Upper lobe of left lung (tissue), 4 donors: ENCODE measurements around the gene CDCA5.

Experiments used
- EP300 ChIP-seq, 4 donors: sonication (generic); formaldehyde crosslinking; IDR thresholded peaks; one replicate each; pipeline ENCODE4 v1.5.1; 2017; ENCODE audit warnings: antibody characterized with exemption in 4 of 4, control low read depth in 2 of 4
- POLR2A ChIP-seq, 4 donors: fragments of 450-650 bp; IDR thresholded peaks; one replicate each; pipeline ENCODE4 v1.5.1; 2016 to 2017; ENCODE audit warnings: antibody characterized with exemption in 4 of 4, mild to moderate bottlenecking in 2 of 4
- TF ChIP-seq, protein P1 (sequence below), 6 experiments: fragments of 450-650 bp in 4 of 6; fragments of 200-600 bp in 2 of 6; sonication (generic) in 2 of 6; IDR thresholded peaks; one replicate each; pipeline ENCODE4 v1.5.1; 2016 to 2019; ENCODE audit warnings: antibody characterized with exemption in 6 of 6

DNA sequence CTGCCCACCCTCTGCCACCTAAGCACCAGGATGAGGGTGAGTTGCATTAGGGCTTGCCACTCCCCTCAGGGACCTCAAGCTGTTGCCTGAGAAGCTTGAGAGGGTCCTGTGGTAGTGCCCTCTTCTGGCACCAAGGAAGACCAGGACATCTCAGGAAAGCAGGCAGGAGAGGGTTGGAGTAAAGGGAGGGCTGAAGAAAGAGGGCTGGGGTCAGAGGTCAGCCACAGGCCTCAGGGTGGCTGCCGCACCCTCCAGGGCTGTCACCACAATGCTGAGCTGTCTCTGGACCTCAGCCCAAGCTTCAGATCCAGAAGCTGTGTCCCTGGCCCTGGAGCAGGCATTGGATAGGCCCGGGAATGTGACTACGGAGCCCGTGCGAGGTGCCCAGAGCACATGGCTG is 38.8 kb downstream of the CDCA5 start:
- TF ChIP-seq, protein P1, sequence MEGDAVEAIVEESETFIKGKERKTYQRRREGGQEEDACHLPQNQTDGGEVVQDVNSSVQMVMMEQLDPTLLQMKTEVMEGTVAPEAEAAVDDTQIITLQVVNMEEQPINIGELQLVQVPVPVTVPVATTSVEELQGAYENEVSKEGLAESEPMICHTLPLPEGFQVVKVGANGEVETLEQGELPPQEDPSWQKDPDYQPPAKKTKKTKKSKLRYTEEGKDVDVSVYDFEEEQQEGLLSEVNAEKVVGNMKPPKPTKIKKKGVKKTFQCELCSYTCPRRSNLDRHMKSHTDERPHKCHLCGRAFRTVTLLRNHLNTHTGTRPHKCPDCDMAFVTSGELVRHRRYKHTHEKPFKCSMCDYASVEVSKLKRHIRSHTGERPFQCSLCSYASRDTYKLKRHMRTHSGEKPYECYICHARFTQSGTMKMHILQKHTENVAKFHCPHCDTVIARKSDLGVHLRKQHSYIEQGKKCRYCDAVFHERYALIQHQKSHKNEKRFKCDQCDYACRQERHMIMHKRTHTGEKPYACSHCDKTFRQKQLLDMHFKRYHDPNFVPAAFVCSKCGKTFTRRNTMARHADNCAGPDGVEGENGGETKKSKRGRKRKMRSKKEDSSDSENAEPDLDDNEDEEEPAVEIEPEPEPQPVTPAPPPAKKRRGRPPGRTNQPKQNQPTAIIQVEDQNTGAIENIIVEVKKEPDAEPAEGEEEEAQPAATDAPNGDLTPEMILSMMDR (IDR thresholded peaks at IDR 0.05): no peak
- TF ChIP-seq POLR2A (IDR thresholded peaks at IDR 0.05) (no peak), EP300 (IDR thresholded peaks at IDR 0.05) (no peak)
